ENCODE results near the gene SRGAP3. TPM values are rescaled to one million over a fixed set of nuclear protein-coding genes. Genes with fewer than 3 reads are reported as not detected.

Gene SRGAP3
- total and polyA plus RNA-seq, 7 donors = 0.69 to 7.7 (median 5.8) TPM

DNA sequence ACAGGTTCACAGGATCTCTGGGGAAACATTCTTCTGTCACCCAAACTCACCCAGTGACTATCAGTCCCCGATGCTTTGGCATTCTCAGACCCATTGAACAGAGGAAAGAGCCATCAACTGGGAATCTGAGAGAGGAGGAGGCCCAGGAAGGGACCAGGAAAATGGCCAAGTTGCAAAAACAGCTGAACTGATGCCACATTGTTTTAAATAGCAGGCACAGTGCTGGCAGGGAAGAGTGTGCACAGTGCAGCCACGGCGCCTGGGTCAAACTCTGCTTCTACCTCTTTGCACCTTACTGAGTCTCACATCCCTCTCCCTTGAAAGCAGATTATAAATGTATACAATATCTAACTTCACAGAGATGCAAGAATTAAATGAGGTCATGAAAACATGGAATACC, 66.4 kb downstream of the SRGAP3 start:
- intact Hi-C loops (cut with DNase I) = no loop called here
- WGBS, 2 donors = 85 to 86% methylated on average over 3 of the region's 3 CpGs
- Histone ChIP-seq H3K4me1 (no peaks in the 10 kb centered on the region), H3K36me3 (no peaks in the 10 kb centered on the region), H3K27me3 (no peaks in the 10 kb centered on the region), H3K9me3 (no peaks in the 10 kb centered on the region), H3K4me3 (no peak overlapping the region), H3K27ac (no peak overlapping the region)
- no peak for TF ChIP-seq POLR2A (IDR thresholded peaks at IDR 0.05)
- TF ChIP-seq EP300 (IDR thresholded peaks at IDR 0.05) = no peak
- TF ChIP-seq, protein P1, sequence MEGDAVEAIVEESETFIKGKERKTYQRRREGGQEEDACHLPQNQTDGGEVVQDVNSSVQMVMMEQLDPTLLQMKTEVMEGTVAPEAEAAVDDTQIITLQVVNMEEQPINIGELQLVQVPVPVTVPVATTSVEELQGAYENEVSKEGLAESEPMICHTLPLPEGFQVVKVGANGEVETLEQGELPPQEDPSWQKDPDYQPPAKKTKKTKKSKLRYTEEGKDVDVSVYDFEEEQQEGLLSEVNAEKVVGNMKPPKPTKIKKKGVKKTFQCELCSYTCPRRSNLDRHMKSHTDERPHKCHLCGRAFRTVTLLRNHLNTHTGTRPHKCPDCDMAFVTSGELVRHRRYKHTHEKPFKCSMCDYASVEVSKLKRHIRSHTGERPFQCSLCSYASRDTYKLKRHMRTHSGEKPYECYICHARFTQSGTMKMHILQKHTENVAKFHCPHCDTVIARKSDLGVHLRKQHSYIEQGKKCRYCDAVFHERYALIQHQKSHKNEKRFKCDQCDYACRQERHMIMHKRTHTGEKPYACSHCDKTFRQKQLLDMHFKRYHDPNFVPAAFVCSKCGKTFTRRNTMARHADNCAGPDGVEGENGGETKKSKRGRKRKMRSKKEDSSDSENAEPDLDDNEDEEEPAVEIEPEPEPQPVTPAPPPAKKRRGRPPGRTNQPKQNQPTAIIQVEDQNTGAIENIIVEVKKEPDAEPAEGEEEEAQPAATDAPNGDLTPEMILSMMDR (IDR thresholded peaks at IDR 0.05) = no peak
- TF ChIP-seq POLR2AphosphoS5 (IDR thresholded peaks at IDR 0.05) = no peak
- no peak for DNase-seq

DNA sequence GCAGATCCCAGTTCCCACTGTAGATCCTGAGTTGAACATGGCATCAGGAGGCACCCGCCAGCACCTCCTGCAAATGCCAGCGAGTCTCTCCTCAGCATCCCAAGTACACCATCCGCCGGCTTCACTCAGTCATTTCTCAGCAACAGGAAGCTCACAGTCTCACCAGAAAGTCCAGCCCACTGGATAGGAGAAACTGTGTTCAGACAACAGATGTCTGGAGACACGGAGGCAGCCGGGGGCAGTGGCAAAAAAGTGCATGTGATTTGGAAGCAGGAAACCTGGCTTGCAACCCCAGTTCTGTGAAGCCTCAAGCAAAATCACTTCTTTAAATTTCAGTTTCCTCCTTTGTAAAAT, 68.7 kb downstream of the SRGAP3 start:
- intact Hi-C loops (cut with DNase I) = no loop called here
- WGBS, 2 donors = 56 to 85% methylated on average over 6 of the region's 6 CpGs
- no peaks in the 10 kb centered on the region for H3K27me3 ChIP-seq
- no peak overlapping the region for H3K4me3 ChIP-seq
- DNase-seq = no peak
- TF ChIP-seq EP300 (IDR thresholded peaks at IDR 0.05) = no peak
- TF ChIP-seq, protein P1 (IDR thresholded peaks at IDR 0.05) = no peak
- TF ChIP-seq POLR2AphosphoS5 (IDR thresholded peaks at IDR 0.05) = no peak
- TF ChIP-seq POLR2A (IDR thresholded peaks at IDR 0.05) = no peak
- no peak overlapping the region for H3K27ac ChIP-seq
- no peaks in the 10 kb centered on the region for H3K9me3 ChIP-seq
- H3K36me3 ChIP-seq = no peaks in the 10 kb centered on the region
- no peaks in the 10 kb centered on the region for H3K4me1 ChIP-seq

DNA sequence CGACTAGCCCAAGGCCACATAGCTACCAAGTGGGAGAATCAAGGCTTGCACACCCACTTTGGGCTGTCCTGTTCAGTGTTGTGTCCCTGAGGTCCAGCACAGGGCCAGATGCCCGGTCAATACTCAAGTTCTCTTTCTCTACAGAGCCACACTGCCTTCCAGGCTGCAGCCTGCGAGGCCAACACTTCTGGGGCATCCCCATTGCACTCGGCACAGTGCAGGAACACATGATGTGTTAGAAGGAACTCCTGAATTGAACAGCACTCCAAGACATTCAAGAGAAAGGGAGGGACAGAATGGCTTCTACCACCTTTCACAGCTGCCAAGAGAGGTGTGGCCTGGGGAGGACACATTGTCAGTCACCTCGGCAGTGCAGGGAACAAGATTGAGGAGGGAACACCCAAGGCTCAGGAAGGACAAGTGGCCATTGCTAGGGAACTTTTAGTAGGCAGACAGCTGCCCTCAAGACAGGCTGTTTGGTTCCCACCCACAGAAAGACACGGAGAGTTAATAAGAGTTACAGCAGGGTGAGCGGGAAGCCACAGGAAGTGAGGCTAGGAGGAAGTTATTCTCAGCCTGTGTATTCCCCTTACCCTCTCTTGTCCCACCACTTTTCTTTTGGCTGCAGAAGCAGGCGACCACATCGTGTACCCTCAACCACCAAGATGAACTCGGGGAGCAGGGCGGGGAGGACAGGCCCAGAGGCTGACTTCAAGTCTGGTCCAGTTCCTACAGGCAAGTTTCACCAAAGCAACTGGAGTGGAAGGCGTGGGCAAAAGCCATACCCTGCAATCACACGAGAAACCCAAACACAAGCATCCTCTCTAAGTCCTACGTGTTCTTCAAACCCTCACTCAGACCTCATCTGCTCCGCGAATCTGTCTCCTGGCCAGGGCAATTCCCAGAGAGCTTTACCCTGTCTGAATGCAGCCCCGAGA, 69.4 kb downstream of the SRGAP3 start:
- Histone ChIP-seq H3K4me1 (no peaks in the 10 kb centered on the region), H3K9me3 (no peaks in the 10 kb centered on the region), H3K27ac (no peak overlapping the region), H3K27me3 (no peaks in the 10 kb centered on the region), H3K4me3 (no peak overlapping the region), H3K36me3 (no peaks in the 10 kb centered on the region)
- TF ChIP-seq, protein P1 (IDR thresholded peaks at IDR 0.05) = no peak
- TF ChIP-seq EP300 (IDR thresholded peaks at IDR 0.05) (no peak), POLR2A (IDR thresholded peaks at IDR 0.05) (no peak), POLR2AphosphoS5 (IDR thresholded peaks at IDR 0.05) (no peak)
- intact Hi-C loops (cut with DNase I) = no loop called here
- no peak for DNase-seq
- 62 to 85% methylated on average over 17 of the region's 17 CpGs for WGBS, 2 donors

DNA sequence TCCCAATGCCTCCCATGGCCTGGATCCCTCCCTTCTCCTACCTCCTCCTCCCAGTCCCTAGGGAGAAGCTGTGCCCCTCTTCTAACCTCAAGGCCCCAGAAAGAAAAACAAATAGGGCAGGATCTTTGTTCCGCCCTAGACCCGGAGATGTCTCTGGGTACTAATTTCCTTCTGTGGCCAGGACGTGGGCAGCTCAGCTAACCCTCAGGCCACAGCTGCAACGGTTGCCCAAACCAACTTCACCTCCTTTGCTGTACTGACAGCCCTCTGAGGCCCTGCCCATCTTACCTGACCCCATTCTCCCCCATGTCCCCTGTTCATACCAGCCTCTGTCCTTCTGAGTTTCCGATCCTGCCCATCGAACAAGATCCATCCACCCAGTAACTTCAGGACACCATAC, 70.7 kb downstream of the SRGAP3 start:
- no peaks in the 10 kb centered on the region for H3K27me3 ChIP-seq
- 71 to 89% methylated on average over 6 of the region's 6 CpGs for WGBS, 2 donors
- no peak for TF ChIP-seq EP300 (IDR thresholded peaks at IDR 0.05)
- TF ChIP-seq, protein P1 (IDR thresholded peaks at IDR 0.05) = no peak
- TF ChIP-seq POLR2A (IDR thresholded peaks at IDR 0.05) = no peak
- TF ChIP-seq POLR2AphosphoS5 (IDR thresholded peaks at IDR 0.05) = no peak

More for the DNA sequence above, 70.7 kb downstream of the SRGAP3 start:
- DNase-seq = no peak
- H3K27ac ChIP-seq = no peak overlapping the region
- H3K4me1 ChIP-seq = no peaks in the 10 kb centered on the region
- intact Hi-C loops (cut with DNase I) = no loop called here
- no peaks in the 10 kb centered on the region for H3K36me3 ChIP-seq
- no peaks in the 10 kb centered on the region for H3K9me3 ChIP-seq
- no peak overlapping the region for H3K4me3 ChIP-seq
